Body of pancreas (tissue), 4 donors: ENCODE results near the gene GLIPR1L2. TPM values are rescaled to one million over a fixed set of nuclear protein-coding genes. Genes with fewer than 3 reads are reported as not detected.
A peak's percentile ranks its signal among the peaks of the same experiment; 100 is the strongest.

ENCODE experiments used
- ATAC-seq: fragments of 150-250 bp; one replicate; pipeline ENCODE4 v1.9.1; 2016
- DNase-seq, 4 donors: peaks; one replicate each; pipeline ENCODE4 v3.0.0-alpha.2; 2019
- H3K27ac ChIP-seq, 4 donors: fragments of 200-600 bp; sonication (generic); 1 replicate in 3 of 4; 2 replicates in 1 of 4; pipeline versions ENCODE4 v1.5.1 to v1.6.1; 2016 to 2019; ENCODE audit warnings: mild to moderate bottlenecking in 1 of 4, mixed read lengths in 1 of 4, moderate library complexity in 1 of 4
- H3K27me3 ChIP-seq, 2 donors: fragments of 200-600 bp; sonication (generic); one replicate each; pipeline ENCODE4 v1.6.0; 2016; ENCODE audit warnings: mild to moderate bottlenecking in 1 of 2
- H3K36me3 ChIP-seq, 2 donors: fragments of 200-600 bp; sonication (generic); replicated peaks in 1 of 2; 2 replicates each; pipeline ENCODE4 v1.5.1; 2016; ENCODE audit warnings: low read depth in 2 of 2; ENCODE audit not compliant: insufficient read depth in 1 of 2
- H3K4me1 ChIP-seq: fragments of 200-600 bp; sonication (generic); one replicate; pipeline ENCODE4 v1.6.0; 2016
- H3K4me3 ChIP-seq, 2 donors: fragments of 200-600 bp; sonication (generic); 1 replicate in 1 of 2; 2 replicates in 1 of 2; pipeline ENCODE4 v1.5.1; 2016 to 2019
- H3K9me3 ChIP-seq, 3 donors: fragments of 200-600 bp; sonication (generic); 1 replicate in 2 of 3; 2 replicates in 1 of 3; pipeline ENCODE4 v1.5.1; 2016
- POLR2A ChIP-seq, 3 donors: fragments of 450-650 bp; IDR thresholded peaks; one replicate each; pipeline ENCODE4 v1.6.1; 2016; ENCODE audit warnings: antibody characterized with exemption in 3 of 3, mild to moderate bottlenecking in 2 of 3
- WGBS, 2 donors: methylation state at CpG; one replicate each; pipeline ENCODE4 v1.1.5; 2017; 5-methylcytosine and 5-hydroxymethylcytosine counted together
- intact Hi-C: fragments of 100-400 bp; cut with DNase I; formaldehyde crosslinking; loops from one replicate; pipeline ENCODE4 v1.15.1; 2023
- total RNA-seq, 2 donors: library from RNA; depleted of rRNA; stranded (reverse); fragments of >200 nt; gene quantifications; one replicate each; pipeline ENCODE4 v1.1.0, GENCODE V29; 2016
- TF ChIP-seq, protein P1 (sequence below), 7 experiments: fragments of 450-650 bp in 4 of 7; fragments of 200-600 bp in 3 of 7; sonication (generic) in 3 of 7; IDR thresholded peaks; one replicate each; pipeline ENCODE4 v1.5.1; 2016 to 2019; ENCODE audit warnings: antibody characterized with exemption in 7 of 7

GLIPR1L2 gene
- total RNA-seq, 2 donors from 2014 or later, result 1.6 TPM; not detected in 1

DNA sequence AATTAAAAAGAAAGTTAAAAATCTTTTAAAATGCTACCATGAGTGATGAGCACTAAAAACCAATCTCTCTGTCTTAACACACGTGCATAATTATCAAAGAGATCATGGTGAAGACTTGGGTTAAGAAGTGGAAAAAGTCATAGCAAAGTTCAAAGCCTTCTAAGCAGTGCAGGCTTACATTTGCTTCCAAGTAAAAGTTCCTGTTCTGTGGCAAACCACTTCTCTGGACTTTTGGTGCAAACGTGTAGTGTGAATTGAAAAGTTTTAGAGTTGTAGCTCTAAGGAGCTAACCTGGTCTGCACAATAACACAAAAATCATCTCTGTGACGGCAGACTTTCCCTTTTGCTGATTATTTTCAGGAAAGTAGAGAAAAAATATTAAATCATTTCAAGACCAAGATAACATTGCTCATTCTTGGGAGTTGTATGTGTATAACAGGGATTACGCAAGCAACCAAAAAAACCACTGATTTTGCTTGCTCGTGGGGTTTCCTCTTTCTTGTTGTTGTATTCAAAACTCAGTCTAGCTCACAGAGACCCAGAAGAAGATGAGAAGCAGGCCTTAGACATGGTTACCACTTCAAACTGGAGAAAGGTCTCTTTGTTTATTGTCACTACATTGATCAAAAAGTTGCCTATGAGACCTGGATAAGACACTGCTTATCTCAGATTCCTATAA, 87.4 kb downstream of the GLIPR1L2 start:
- Histone ChIP-seq H3K4me1 (no peaks in the 10 kb centered on the region), H3K4me3 (no peak overlapping the region), H3K9me3 (no peaks in the 10 kb centered on the region), H3K36me3 (no peaks in the 10 kb centered on the region), H3K27ac (peak overlapping the region in 1 of 4 donors; percentile 17), H3K27me3 (no peaks in the 10 kb centered on the region)
- TF ChIP-seq POLR2A (IDR thresholded peaks at IDR 0.05), result no peak
- TF ChIP-seq, protein P1, sequence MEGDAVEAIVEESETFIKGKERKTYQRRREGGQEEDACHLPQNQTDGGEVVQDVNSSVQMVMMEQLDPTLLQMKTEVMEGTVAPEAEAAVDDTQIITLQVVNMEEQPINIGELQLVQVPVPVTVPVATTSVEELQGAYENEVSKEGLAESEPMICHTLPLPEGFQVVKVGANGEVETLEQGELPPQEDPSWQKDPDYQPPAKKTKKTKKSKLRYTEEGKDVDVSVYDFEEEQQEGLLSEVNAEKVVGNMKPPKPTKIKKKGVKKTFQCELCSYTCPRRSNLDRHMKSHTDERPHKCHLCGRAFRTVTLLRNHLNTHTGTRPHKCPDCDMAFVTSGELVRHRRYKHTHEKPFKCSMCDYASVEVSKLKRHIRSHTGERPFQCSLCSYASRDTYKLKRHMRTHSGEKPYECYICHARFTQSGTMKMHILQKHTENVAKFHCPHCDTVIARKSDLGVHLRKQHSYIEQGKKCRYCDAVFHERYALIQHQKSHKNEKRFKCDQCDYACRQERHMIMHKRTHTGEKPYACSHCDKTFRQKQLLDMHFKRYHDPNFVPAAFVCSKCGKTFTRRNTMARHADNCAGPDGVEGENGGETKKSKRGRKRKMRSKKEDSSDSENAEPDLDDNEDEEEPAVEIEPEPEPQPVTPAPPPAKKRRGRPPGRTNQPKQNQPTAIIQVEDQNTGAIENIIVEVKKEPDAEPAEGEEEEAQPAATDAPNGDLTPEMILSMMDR (IDR thresholded peaks at IDR 0.05), result no peak
- intact Hi-C loops, result no loop called here
- no peak for ATAC-seq
- 54% methylated on average over 5 of the region's 5 CpGs for WGBS, 2 donors
- peak in 1 of 4 donors; percentile 25 for DNase-seq

DNA sequence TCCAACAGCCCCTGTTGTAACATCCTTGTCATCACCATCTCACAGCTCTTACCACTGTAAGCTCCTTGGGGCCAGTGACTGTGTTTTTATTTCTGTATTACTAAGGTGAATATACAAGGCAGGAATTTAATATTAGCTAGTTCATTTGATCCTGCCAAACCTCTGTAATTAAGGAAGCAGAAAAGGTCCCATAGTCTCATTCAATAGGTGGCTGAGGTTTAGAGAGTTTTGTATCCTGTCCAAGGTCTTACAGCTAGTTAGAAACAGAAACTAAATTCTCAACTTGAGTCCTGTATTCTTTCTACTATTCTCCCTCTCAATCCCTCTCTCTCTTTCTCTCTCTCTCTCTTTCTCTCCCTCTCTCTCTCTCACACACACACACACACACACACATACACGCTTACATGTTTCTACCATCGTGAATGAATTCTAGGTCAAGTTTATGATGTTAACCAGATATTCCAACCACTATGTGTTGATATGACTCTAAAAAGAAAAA, 89.1 kb downstream of the GLIPR1L2 start:
- 0 to 19% methylated on average over 2 of the region's 2 CpGs for WGBS, 2 donors
- no peak overlapping the region for H3K4me3 ChIP-seq
- no peaks in the 10 kb centered on the region for H3K36me3 ChIP-seq
- intact Hi-C loops, result no loop called here
- no peaks in the 10 kb centered on the region for H3K4me1 ChIP-seq
- no peak for TF ChIP-seq POLR2A (IDR thresholded peaks at IDR 0.05)
- TF ChIP-seq, protein P1 (IDR thresholded peaks at IDR 0.05), result peak in 1 of 7 experiments; percentile 6
- no peaks in the 10 kb centered on the region for H3K27me3 ChIP-seq
- peak overlapping the region in 2 of 4 donors; percentile 39 to 60 for H3K27ac ChIP-seq
- DNase-seq (no peak), ATAC-seq (peak; percentile 65)
- no peaks in the 10 kb centered on the region for H3K9me3 ChIP-seq

DNA sequence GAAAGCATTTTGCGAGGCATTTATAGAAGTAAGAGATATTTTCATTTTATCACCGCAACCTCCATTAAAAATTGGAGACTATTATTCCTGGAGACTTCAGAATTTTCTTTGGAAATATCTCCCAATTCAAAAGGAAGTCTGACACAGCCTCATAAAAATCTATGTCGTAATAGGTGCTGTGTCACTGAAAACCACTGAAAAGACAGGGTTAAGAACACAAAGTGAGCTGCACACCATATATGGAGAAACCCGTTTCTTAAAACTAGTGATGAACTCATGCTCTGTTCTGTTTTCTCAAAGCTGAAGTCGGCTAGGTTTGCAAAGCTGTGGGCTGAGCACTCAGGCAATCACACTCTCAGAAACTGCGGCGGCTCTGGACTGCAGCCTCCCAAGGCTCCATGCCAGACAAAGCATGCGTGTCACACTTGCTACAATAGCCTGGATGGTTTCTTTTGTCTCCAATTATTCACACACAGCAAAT, 89.6 kb downstream of the GLIPR1L2 start, which contains the start of gene GLIPR1:
Gene GLIPR1, plus strand, starts transcription at position 287 of the 481 bp plus-strand sequence. Its CDS starts 126 bp downstream, at position 413.
- ATAC-seq (peak; percentile 82), DNase-seq (peak; percentile 46 to 76 (median 67))
- H3K4me1 ChIP-seq, result no peaks in the 10 kb centered on the region
- no peaks in the 10 kb centered on the region for H3K27me3 ChIP-seq
- no peaks in the 10 kb centered on the region for H3K36me3 ChIP-seq
- H3K9me3 ChIP-seq, result no peaks in the 10 kb centered on the region
- intact Hi-C loops, result no loop called here
- peak within 1 kb of the TSS in 1 of 2 donors; percentile 16 for H3K4me3 ChIP-seq
- WGBS, 2 donors, result 13% methylated on average over 8 of the region's 8 CpGs
- H3K27ac ChIP-seq, result peak within 1 kb of the TSS in 2 of 4 donors; percentile 39 to 60
- TF ChIP-seq, protein P1 (IDR thresholded peaks at IDR 0.05), result no peak
- peak in 2 of 3 donors; percentile 50 to 66 for TF ChIP-seq POLR2A (IDR thresholded peaks at IDR 0.05)

DNA sequence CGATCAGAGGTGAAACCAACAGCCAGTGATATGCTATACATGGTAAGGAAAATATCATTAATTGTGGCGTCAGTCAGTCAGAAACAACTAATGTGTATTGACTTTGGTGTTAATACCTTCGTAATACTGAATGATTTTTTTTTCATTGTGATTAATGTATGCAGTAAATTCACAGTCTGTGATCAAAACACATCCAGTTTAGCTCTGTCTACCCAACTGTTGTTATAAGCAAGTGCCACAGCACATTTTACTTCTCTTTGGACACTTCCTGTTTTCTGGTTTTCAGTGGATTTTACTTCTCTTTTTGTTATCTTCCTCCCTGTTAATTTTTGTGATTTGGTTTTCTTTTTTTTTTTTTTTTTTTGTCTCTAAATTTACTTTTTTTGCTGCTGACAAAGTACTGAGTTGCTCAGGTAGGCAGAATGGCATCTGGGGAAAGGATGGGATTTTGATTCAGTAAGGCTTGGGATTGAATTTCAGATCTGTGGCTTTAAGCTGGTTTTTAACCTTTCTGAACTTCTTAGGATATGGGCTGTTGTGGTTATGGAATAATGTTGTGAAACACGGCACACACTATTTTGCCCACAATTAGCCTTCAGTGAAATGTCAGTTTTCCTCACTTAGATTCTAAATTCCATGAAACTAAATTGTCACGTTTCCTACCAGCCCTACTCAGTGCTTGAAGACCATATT, 90.3 kb downstream of the GLIPR1L2 start:
- 21 to 30% methylated on average over 5 of the region's 5 CpGs for WGBS, 2 donors
- Histone ChIP-seq H3K36me3 (no peaks in the 10 kb centered on the region), H3K9me3 (no peaks in the 10 kb centered on the region), H3K4me1 (no peaks in the 10 kb centered on the region), H3K27me3 (no peaks in the 10 kb centered on the region), H3K27ac (peak overlapping the region in 2 of 4 donors; percentile 39 to 60), H3K4me3 (peak overlapping the region in 1 of 2 donors; percentile 16)
- peak; percentile 5 for ATAC-seq
- DNase-seq, result no peak
- TF ChIP-seq, protein P1 (IDR thresholded peaks at IDR 0.05), result no peak
- TF ChIP-seq POLR2A (IDR thresholded peaks at IDR 0.05), result no peak
- intact Hi-C loops, result no loop called here
